GM10248 (cell line): ENCODE data around the gene RNF32.

Experiments
- CTCF ChIA-PET: fragments of 300-600 bp; sonication (Branson Sonifier 250); formaldehyde crosslinking; extraction: SDS; loops from one replicate; lab custom pipeline; 2021; ENCODE audit warnings: antibody characterized with exemption; lab: Yijun Ruan, JAX
- POLR2A ChIA-PET: fragments of 350-650 bp; sonication (Branson Sonifier 250); formaldehyde crosslinking; extraction: SDS; loops from one replicate; lab custom pipeline; 2020; ENCODE audit warnings: antibody characterized with exemption; lab: Yijun Ruan, JAX
- DNase-seq: peaks from one replicate; pipeline ENCODE4 v3.0.0; 2012; ENCODE audit errors: extremely low spot score
- TF ChIP-seq, protein P1 (sequence below): IDR thresholded peaks from 2 replicates; pipeline ENCODE4 v1.5.1; 2012; ENCODE audit warnings: mild to moderate bottlenecking, low read depth; ENCODE audit errors: extremely low read depth, missing control alignments, control extremely low read depth

The RNF32 gene

DNA sequence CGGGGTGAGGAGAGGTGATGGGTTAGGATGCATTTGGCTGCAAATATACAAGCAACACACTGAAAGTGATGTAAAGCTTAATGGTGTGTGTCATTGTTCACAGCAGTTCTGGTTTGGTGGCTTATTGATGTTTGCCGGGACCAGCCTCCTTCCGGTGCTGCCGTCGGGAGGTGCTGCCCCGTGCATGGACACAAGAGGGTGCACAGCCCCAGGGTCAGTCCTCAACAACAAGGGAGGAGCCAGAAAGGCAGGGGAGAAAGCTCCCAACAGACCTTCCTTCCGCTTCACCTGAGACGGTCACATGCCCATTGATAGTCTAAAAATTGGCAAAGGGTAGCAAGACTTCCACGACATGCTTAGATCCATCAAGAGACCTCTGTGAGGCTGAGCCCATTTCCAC is 9.5 kb downstream of the RNF32 start:
- ChIA-PET CTCF (interaction anchor here (1.2 to 2.0 kb wide), 4 partner anchors 8 to 179 kb away, joined by 3 to 6 read pairs (median 4); partner anchors contain the start of gene RNF32), POLR2A (no interaction called here)
- no peak for DNase-seq
- TF ChIP-seq, protein P1, sequence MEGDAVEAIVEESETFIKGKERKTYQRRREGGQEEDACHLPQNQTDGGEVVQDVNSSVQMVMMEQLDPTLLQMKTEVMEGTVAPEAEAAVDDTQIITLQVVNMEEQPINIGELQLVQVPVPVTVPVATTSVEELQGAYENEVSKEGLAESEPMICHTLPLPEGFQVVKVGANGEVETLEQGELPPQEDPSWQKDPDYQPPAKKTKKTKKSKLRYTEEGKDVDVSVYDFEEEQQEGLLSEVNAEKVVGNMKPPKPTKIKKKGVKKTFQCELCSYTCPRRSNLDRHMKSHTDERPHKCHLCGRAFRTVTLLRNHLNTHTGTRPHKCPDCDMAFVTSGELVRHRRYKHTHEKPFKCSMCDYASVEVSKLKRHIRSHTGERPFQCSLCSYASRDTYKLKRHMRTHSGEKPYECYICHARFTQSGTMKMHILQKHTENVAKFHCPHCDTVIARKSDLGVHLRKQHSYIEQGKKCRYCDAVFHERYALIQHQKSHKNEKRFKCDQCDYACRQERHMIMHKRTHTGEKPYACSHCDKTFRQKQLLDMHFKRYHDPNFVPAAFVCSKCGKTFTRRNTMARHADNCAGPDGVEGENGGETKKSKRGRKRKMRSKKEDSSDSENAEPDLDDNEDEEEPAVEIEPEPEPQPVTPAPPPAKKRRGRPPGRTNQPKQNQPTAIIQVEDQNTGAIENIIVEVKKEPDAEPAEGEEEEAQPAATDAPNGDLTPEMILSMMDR = peak; percentile 51

DNA sequence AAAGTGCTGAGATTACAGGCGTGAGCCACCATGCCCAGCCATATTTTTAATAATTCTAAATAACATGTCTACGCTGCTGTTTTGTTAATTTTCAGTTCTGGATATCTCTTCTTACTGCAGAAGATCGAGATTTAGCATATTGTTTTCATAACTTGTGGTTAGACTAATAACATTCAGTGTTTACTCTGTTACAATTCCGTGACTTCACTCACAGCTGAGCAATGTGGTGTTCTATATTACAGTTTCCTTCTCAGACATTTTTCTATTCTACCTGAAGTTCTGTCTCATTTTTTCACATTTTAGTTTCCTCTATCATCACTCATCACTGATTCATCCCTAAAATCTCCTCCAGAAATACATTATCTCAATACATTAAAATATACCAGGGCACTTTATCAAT is 10.9 kb downstream of the RNF32 start:
- TF ChIP-seq, protein P1 = no peak
- ChIA-PET CTCF (interaction anchor here (1.8 to 1.9 kb wide), 2 partner anchors 13 to 20 kb away, joined by 4 to 5 read pairs; no protein-coding TSS in a partner anchor), POLR2A (no interaction called here)
- DNase-seq = no peak

DNA sequence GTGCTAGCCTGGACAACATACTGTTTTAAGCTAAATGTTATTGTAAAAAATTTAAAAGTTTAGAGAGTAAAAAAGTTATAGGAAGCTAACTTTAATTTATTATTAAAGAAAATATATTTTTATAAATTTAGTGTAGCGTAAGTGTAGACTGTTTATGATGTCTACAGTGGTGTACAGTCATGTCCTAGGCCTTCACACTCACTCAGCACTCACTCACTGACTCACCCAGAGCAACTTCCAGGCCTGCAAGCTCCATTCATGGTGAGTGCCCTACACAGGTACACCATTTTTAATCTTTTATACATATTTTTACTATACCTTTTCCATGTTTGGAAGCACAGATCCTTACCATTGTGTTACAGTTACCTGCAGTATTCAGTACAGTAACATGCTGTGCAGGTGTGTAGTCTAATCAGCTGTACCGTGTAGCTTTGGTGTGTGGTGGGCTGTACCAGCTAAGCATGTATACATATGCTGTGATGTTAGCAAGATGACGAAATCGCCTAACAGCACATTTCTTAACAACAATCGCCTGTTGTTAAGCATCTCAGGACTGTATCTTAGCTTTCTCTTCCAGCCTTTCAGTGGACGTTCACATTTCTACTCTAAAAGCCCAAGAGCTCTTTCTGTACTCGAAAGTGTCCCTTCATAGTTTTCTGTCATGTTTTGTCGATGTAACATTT is 12.5 kb downstream of the RNF32 start:
- ChIA-PET CTCF (interaction anchor here (1.8 to 3.0 kb wide), 4 partner anchors 9 to 22 kb away, joined by 4 to 13 read pairs (median 4); no protein-coding TSS in a partner anchor), POLR2A (no interaction called here)
- TF ChIP-seq, protein P1 = no peak
- no peak for DNase-seq

DNA sequence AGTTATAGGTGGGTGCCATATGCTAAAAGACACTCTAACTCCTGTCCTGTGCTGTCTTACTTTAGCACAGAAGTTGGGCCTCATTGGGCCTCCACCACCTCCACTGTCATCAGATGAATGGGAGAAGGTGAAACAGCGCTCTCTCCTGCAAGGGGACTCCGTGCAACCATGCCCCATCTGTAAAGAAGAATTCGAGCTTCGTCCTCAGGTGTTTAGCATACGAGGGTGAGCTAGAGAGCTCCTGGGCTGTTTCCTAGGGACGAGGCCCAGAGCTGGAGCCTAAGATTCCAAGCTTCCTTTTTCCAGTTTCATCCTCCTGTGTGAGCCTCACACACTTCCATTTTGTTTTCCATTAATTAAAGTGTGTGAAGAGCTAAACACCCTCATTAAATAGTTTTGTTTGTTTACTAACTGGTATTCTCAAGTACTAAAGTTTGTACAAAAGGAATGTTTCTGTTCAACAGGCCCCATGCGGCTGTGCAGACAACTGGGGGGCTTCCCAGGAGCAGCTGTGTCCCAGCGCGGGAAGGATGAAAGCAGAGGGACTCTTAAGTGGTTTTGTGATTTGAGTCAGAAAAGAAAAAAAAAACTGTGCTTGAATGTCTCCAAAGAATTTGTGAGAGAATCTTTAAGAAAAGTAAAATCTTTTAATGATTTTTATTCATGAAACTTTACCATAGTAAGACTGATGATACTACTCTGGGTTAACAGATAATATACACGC is 14.1 kb downstream of the RNF32 start:
- ChIA-PET POLR2A (no interaction called here), CTCF (interaction anchor here (0.9 to 3.0 kb wide), 2 partner anchors 13 to 20 kb away, joined by 4 to 13 read pairs; no protein-coding TSS in a partner anchor)
- TF ChIP-seq, protein P1 = no peak
- DNase-seq = no peak

DNA sequence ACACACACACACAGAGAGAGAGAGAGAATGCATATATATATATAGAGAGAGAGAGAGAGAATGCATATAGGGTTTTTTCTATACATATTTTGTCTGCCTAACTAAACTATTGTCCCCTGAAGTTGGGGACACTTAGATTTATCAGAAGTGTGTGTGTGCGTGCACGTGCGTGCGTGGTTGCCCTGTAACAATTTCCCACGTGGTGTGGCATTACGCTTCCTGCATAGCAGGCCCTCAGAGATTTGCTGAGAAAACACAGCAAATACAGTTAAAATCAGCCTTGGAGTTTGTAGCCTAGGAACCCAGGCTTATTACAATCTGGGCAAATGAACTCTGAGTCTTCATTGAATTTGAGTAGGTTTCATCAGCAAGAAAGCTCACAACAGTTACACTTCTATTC is 14.7 kb downstream of the RNF32 start:
- POLR2A ChIA-PET = no interaction called here
- DNase-seq = no peak
- TF ChIP-seq, protein P1 = no peak
- CTCF ChIA-PET = interaction anchor here (3.0 kb wide), 1 partner anchor 14 kb away, joined by 13 read pairs; no protein-coding TSS in a partner anchor

DNA sequence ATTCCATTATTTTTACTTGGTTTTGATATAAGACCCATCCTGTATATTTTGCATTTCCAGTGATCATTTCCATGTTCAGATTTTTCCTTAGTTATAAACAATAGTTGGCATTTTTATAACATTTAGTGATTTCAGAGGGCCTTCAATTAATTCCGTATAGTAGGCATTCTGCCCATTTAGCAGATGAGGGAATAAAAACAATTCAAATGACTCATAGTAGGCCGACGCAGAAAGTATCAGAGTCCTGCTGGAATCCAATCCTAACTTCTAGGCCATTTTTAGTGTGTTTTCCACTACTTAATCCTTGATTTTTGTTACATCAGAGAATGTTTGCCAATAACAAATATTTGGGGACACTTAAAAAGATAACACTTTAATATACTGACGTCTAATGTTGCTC is 15.4 kb downstream of the RNF32 start:
- no peak for DNase-seq
- ChIA-PET POLR2A (no interaction called here), CTCF (no interaction called here)
- TF ChIP-seq, protein P1 = no peak
